IMR-90 (cell line): ENCODE measurements around the gene WDR45B. TPM values are rescaled to one million over a fixed set of nuclear protein-coding genes. Genes with fewer than 3 reads are reported as not detected.

Experiments
- ATAC-seq: fragments of 200-7000 bp; cut with Tn5 transposase; 2 replicates; pipeline ENCODE4 v1.9.1; 2020; ENCODE audit warnings: low read depth, mild to moderate bottlenecking, moderate library complexity
- BruUV-seq: library from RNA; stranded (reverse); fragments of 400-500 nt; replicated peaks from 2 replicates; lab custom pipeline; 2021; lab: Mats Ljungman, UMichigan
- CTCF ChIA-PET: fragments of 300-600 bp; formaldehyde crosslinking; extraction: SDS; loops from one replicate; lab custom pipeline; 2021; ENCODE audit warnings: antibody characterized with exemption; lab: Yijun Ruan, JAX
- POLR2A ChIA-PET: fragments of 300-600 bp; sonication (Branson Sonifier 250); formaldehyde crosslinking; loops from one replicate; lab custom pipeline; 2022; ENCODE audit warnings: antibody characterized with exemption; ENCODE audit not compliant: unreplicated experiment; lab: Charles Lee
- DNase-seq: peaks from one replicate; pipeline ENCODE4 v3.0.0; 2013
- H2AFZ ChIP-seq: replicated peaks from 2 replicates; pipeline ENCODE3; 2013; ENCODE audit warnings: low read length, mild to moderate bottlenecking; ENCODE audit not compliant: poor library complexity
- H2AK5ac ChIP-seq: 2 replicates; pipeline ENCODE4 v1.6.1; 2013; ENCODE audit warnings: low read depth, low read length, inconsistent platforms
- H2AK9ac ChIP-seq: replicated peaks from 2 replicates; pipeline ENCODE3; 2013; ENCODE audit warnings: mild to moderate bottlenecking, low read depth, low read length, moderate library complexity; ENCODE audit not compliant: poor library complexity
- H2BK120ac ChIP-seq: 2 replicates; pipeline ENCODE4 v1.6.1; 2013; ENCODE audit warnings: low read depth, low read length, inconsistent platforms
- H2BK15ac ChIP-seq: 3 replicates; pipeline ENCODE4 v1.6.1; 2013; ENCODE audit warnings: low read depth, low read length, inconsistent platforms
- H2BK20ac ChIP-seq: 2 replicates; pipeline ENCODE4 v1.6.1; 2013; ENCODE audit warnings: low read depth, mild to moderate bottlenecking, inconsistent platforms, low read length, moderate library complexity
- H2BK5ac ChIP-seq: 2 replicates; pipeline ENCODE4 v1.6.1; 2013; ENCODE audit warnings: mild to moderate bottlenecking, low read depth, low read length, inconsistent platforms; ENCODE audit not compliant: poor library complexity, severe bottlenecking
- H3K14ac ChIP-seq: replicated peaks from 2 replicates; pipeline ENCODE4 v1.6.1; 2013; ENCODE audit warnings: low read depth, low read length, inconsistent platforms
- H3K18ac ChIP-seq: 2 replicates; pipeline ENCODE4 v1.6.1; 2013; ENCODE audit warnings: low read depth, low read length, control low read depth
- H3K23ac ChIP-seq: 2 replicates; pipeline ENCODE4 v1.6.1; 2013; ENCODE audit warnings: low read depth, low read length, inconsistent platforms
- H3K27ac ChIP-seq: 2 replicates; pipeline ENCODE4 v1.5.1; 2013; ENCODE audit warnings: mild to moderate bottlenecking, control low read depth, low read length; ENCODE audit not compliant: insufficient read depth
- H3K27me3 ChIP-seq: 2 replicates; pipeline ENCODE4 v1.6.1; 2013; ENCODE audit warnings: low read length; ENCODE audit not compliant: control insufficient read depth, insufficient read depth
- H3K36me3 ChIP-seq: 2 replicates; pipeline ENCODE4 v1.6.1; 2013; ENCODE audit warnings: low read length, mixed read lengths; ENCODE audit not compliant: control insufficient read depth, insufficient read depth
- H3K4ac ChIP-seq: 2 replicates; pipeline ENCODE4 v1.6.1; 2013; ENCODE audit warnings: low read depth, low read length, inconsistent platforms
- H3K4me1 ChIP-seq: 2 replicates; pipeline ENCODE4 v1.6.1; 2013; ENCODE audit warnings: low read length, mixed read lengths; ENCODE audit not compliant: control insufficient read depth, insufficient read depth
- H3K4me2 ChIP-seq: 2 replicates; pipeline ENCODE4 v1.6.1; 2013; ENCODE audit warnings: low read depth, mild to moderate bottlenecking, control low read depth, low read length, moderate library complexity
- H3K4me3 ChIP-seq: 2 replicates; pipeline ENCODE4 v1.5.1; 2013; ENCODE audit warnings: low read depth, mild to moderate bottlenecking, control low read depth, low read length, moderate library complexity; ENCODE audit not compliant: insufficient read depth
- H3K56ac ChIP-seq: 2 replicates; pipeline ENCODE4 v1.6.1; 2013; ENCODE audit warnings: low read length, inconsistent platforms; ENCODE audit not compliant: insufficient read depth; ENCODE audit errors: extremely low read depth
- H3K79me1 ChIP-seq, 2 experiments: 2 replicates each; pipeline ENCODE4 v1.6.1; 2013; ENCODE audit warnings: low read length in 2 of 2, inconsistent platforms in 1 of 2, low read depth in 1 of 2
- H3K9ac ChIP-seq: 2 replicates; pipeline ENCODE4 v1.6.1; 2013; ENCODE audit warnings: low read depth, low read length, control low read depth
- H3K9me1 ChIP-seq: 2 replicates; pipeline ENCODE4 v1.6.1; 2013; ENCODE audit warnings: low read length, inconsistent platforms; ENCODE audit not compliant: insufficient read depth
- H3K9me3 ChIP-seq: 2 replicates; pipeline ENCODE4 v1.6.1; 2013; ENCODE audit warnings: low read length; ENCODE audit not compliant: control insufficient read depth, insufficient read depth
- H4K20me1 ChIP-seq: 2 replicates; pipeline ENCODE4 v1.6.1; 2013; ENCODE audit warnings: low read length, inconsistent platforms; ENCODE audit not compliant: insufficient read depth
- H4K5ac ChIP-seq: 2 replicates; pipeline ENCODE4 v1.6.1; 2013; ENCODE audit warnings: mild to moderate bottlenecking, low read depth, low read length, control low read depth
- H4K8ac ChIP-seq, 2 experiments: 2 replicates each; pipeline ENCODE4 v1.6.1; 2013; ENCODE audit warnings: low read depth in 2 of 2, low read length in 2 of 2, control low read depth in 1 of 2, inconsistent platforms in 1 of 2
- H4K91ac ChIP-seq: 2 replicates; pipeline ENCODE4 v1.6.1; 2013; ENCODE audit warnings: low read depth, low read length, inconsistent platforms; ENCODE audit not compliant: insufficient read depth
- MXI1 ChIP-seq: IDR thresholded peaks from 2 replicates; pipeline ENCODE4 v1.6.1; 2012; ENCODE audit warnings: low read depth, mild to moderate bottlenecking, low read length, moderate library complexity, borderline replicate concordance
- POLR2A ChIP-seq: IDR thresholded peaks from 2 replicates; pipeline ENCODE4 v1.6.1; 2012; ENCODE audit warnings: mild to moderate bottlenecking, low read depth, low read length
- WGBS, 2 experiments: methylation state at CpG; one replicate each; pipeline versions ENCODE4 v1.1.5 to v1.1.7; 2013; ENCODE audit warnings: missing lambda C conversion rate in 2 of 2; ENCODE audit not compliant: insufficient read length in 1 of 2; ENCODE audit errors: extremely low coverage in 2 of 2; 5-methylcytosine and 5-hydroxymethylcytosine counted together
- dilution Hi-C: fragments of 300-500 bp; cut with HindIII; formaldehyde crosslinking; loops from one replicate; pipeline ENCODE4 v1.14.3; 2018; ENCODE audit warnings: low sequenced_read_pairs; ENCODE audit not compliant: unreplicated experiment
- in situ Hi-C: fragments of 300-500 bp; cut with MboI; formaldehyde crosslinking; loops from 3 replicates; pipeline ENCODE4 v1.14.3; 2019; ENCODE audit warnings: low sequenced_read_pairs, inconsistent platforms, mixed read lengths
- intact Hi-C: fragments of 100-400 bp; cut with micrococcal nuclease; formaldehyde crosslinking; loops from 2 replicates; pipeline ENCODE4 v1.10.0; 2022
- polyA plus RNA-seq, 3 experiments: library from polyadenylated mRNA; depleted of rRNA; stranded (reverse); fragments of >200 nt; gene quantifications; 2 replicates each; pipeline ENCODE4 v1.2.3, GENCODE V29; 2012; ENCODE audit warnings: low replicate concordance in 1 of 3
- total RNA-seq: library from RNA; depleted of rRNA; stranded (reverse); fragments of >200 nt; gene quantifications from 2 replicates; pipeline ENCODE4 v1.2.3, GENCODE V29; 2012

Gene WDR45B
- total and polyA plus RNA-seq, 2 of the 4 experiments (the other 2 are of a cell fraction), result 98.2 to 110 TPM

DNA sequence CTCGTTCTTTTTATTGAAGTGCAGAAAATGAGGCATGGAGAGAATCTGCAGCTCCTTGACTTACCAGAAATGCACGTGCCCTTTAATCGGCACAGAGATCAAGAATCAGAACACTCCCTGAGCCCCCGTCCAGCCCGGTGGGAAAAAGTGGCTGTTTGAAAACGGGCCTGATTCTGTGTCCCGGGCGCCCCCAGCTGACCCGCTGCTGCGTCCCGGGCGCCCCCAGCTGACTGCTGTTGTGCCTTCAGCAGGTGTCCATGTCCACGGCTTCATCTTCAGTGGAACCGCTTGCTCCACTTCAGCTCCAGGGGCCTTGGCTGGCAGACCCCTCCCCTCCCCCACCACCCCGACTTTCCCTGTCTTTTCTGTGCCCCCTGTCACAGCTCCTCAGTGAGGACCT lies 81.0 kb downstream of the WDR45B start:
- no peak for ATAC-seq
- no peak overlapping the region for H4K91ac ChIP-seq
- H3K79me1 ChIP-seq, result peaks cover 29 to 72% of the 10 kb centered on the region in 2 experiments
- no peak overlapping the region for H2BK20ac ChIP-seq
- no peak overlapping the region for H3K4ac ChIP-seq
- peaks cover 33% of the 10 kb centered on the region for H3K36me3 ChIP-seq
- in situ Hi-C loops, result no loop called here
- H3K4me1 ChIP-seq, result peaks cover 7% of the 10 kb centered on the region
- H2AK5ac ChIP-seq, result no peak overlapping the region
- no peak overlapping the region for H3K4me2 ChIP-seq
- 92% methylated on average over 9 of the region's 15 CpGs; no CpG with 5 or more reads in 1 of the 2 experiments for WGBS, 2 experiments
- H4K20me1 ChIP-seq, result peaks cover 44% of the 10 kb centered on the region
- dilution Hi-C loops, result no loop called here
- no peak overlapping the region for H2BK120ac ChIP-seq
- no peak overlapping the region for H3K23ac ChIP-seq
- peaks cover 10% of the 10 kb centered on the region for H3K9me1 ChIP-seq
- no peak overlapping the region for H2BK15ac ChIP-seq
- CTCF ChIA-PET, result interaction anchor here (0.7 kb wide), 1 partner anchor 13 kb away, joined by 4 read pairs; no protein-coding TSS in a partner anchor
- no TSS peak for BruUV-seq
- no peak overlapping the region for H3K18ac ChIP-seq
- H2BK5ac ChIP-seq, result no peak overlapping the region
- H4K8ac ChIP-seq, result no peak overlapping the region
- no peak for DNase-seq
- no peak for TF ChIP-seq POLR2A
- TF ChIP-seq MXI1, result no peak
- no peaks in the 10 kb centered on the region for H3K9me3 ChIP-seq
- no peak overlapping the region for H3K9ac ChIP-seq
- no peaks in the 10 kb centered on the region for H3K27me3 ChIP-seq
- no peak overlapping the region for H2AFZ ChIP-seq
- H3K14ac ChIP-seq, result no peak overlapping the region
- intact Hi-C loops, result no loop called here
- H3K56ac ChIP-seq, result no peak overlapping the region
- H4K5ac ChIP-seq, result no peak overlapping the region
- H3K27ac ChIP-seq, result no peak overlapping the region
- POLR2A ChIA-PET, result no interaction called here
- H2AK9ac ChIP-seq, result no peak overlapping the region
- no peak overlapping the region for H3K4me3 ChIP-seq
